Nephron progenitor cell (in vitro differentiated cells): ENCODE data around the gene AOPEP.

Experiments
- DNase-seq: peaks from one replicate; pipeline ENCODE4 v3.0.0; 2021
- H3K27ac Mint-ChIP-seq: 2 replicates; pipeline ENCODE4 v1.8.0; 2021; ENCODE audit warnings: mild to moderate bottlenecking, moderate library complexity, mixed read lengths
- H3K27me3 Mint-ChIP-seq: 2 replicates; pipeline ENCODE4 v1.8.0; 2021; ENCODE audit warnings: mild to moderate bottlenecking, low read depth, mixed read lengths; ENCODE audit not compliant: poor library complexity
- H3K36me3 Mint-ChIP-seq: 2 replicates; pipeline ENCODE4 v1.8.0; 2021; ENCODE audit warnings: low read depth, mixed read lengths
- H3K4me1 Mint-ChIP-seq: 2 replicates; pipeline ENCODE4 v1.8.0; 2021; ENCODE audit warnings: mixed read lengths
- H3K4me3 Mint-ChIP-seq: 2 replicates; pipeline ENCODE4 v1.8.0; 2021; ENCODE audit warnings: mild to moderate bottlenecking, moderate library complexity, mixed read lengths
- H3K9me3 Mint-ChIP-seq: 2 replicates; pipeline ENCODE4 v1.8.0; 2021; ENCODE audit warnings: mild to moderate bottlenecking, moderate library complexity, mixed read lengths
- CTCF ChIP-seq: fragments of 200-600 bp; sonication (generic); IDR thresholded peaks from 2 replicates; pipeline ENCODE4 v1.5.0; 2021; ENCODE audit warnings: antibody characterized with exemption

The AOPEP gene

DNA sequence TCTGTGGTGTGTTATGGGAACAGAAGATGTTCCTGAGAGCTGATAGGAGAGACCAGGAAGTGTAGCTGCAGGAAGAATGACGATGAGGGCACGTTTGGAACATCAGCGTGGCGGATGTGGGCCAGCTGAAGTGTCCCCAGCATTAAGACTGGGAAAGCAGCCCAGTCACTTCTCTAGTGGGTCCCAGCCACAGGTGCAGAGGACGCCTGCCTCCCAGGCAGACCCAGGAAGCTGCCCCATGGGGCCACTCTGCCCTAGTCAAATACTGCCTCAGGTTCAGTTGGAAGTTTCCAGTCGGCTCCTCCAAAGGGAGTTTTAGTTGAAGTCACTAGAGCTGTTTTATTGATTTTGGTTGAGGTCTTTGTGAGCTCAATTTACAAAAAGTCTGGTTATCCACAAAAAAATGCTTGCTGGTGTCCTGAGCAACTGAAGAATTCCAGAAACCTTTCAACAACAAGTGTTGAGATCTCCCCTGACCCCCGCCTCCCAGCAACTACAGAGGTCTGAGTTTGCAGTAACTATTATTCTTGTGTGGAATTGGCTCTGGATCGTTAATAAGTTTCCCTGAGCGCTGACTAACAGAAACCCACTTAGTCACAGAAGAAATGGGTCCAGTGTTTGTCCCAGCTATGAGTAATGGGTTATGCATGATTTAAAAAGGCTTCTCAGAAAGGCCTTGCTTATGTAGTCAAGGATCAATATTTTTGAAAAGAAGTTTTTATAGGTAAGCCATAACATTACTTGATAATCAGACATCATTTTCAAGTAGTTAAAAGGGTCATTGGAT lies 296.9 kb downstream of the AOPEP start:
- peaks cover 55% of the 10 kb centered on the region for H3K4me1 Mint-ChIP-seq
- H3K4me3 Mint-ChIP-seq, result no peak overlapping the region
- DNase-seq, result no peak
- no peak for TF ChIP-seq CTCF
- peak overlapping the region; percentile 10 for H3K27ac Mint-ChIP-seq
- no peaks in the 10 kb centered on the region for H3K9me3 Mint-ChIP-seq
- peaks cover 5% of the 10 kb centered on the region for H3K27me3 Mint-ChIP-seq
- H3K36me3 Mint-ChIP-seq, result peaks cover 38% of the 10 kb centered on the region

DNA sequence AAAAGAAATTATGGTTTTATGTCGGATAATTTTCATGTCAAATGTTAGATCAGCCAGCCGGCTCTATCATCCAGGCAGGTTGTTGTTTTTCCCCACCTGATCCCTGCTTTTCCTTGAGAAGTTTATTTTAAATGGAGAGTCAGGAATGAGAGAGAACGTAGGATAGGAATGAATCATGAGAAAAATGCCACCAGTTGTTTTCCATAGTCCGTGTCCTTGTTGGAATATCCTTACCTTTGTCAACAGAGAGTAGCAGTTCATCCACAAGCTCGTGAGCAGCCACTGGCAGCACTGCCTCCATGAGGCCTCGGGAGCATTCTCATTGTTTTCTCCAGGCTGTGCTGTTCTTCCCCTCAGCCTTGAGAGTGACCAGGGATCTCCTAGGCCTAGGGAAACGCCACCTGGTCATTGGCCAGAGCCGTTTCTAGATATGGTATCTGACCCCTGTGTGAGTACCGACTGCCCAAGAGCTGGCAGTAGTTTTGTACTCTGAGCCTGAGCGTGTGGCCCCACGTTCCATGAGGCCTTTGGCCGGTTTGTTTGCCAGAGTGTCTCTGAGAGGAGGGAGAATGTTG lies 297.7 kb downstream of the AOPEP start:
- Mint-ChIP-seq H3K4me1 (peaks cover 63% of the 10 kb centered on the region), H3K27me3 (peaks cover 5% of the 10 kb centered on the region)

DNA sequence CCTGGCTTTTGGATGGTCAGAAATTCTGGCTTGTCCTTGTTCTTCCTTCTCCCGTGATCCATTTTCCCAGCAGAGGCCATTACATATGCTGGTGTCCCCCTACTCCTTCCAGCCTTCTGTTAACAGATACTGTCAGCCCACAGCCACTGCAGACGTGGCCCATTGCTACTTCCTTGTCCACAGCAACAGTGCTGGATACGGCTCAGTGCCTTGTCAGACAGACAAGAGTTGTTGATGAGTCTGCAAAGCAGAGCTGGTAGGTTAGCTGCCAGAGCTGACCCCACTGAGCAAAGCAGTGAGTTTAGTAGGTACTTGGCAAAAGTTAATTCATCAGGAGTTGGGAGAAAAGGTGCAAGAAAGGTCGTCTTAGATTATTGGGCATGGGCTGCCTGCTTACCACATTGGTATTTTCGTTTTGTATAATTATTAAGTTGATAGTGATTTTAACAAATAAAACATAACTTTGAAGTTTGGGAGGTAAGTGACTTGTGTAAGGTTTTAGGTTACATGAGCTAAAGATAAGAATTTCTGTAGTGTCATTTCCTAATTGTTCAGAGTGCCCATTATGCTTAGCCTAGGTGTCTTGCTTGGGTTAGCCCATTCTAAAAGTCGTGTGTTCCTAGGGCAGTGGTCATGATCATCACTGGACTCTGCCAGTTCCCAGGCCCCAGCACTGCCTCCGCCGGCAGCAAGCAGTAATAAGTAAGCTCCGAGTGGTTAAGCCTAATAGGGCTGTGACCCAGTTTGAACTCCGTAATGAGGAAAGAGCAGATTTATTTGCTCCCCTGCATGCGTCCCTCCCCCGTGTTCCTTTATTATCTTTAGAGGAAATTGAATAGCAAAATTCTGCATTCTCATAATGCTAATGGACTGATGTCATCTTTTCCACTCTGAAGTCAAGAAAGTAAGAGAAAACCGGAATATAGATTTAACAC lies 299.0 kb downstream of the AOPEP start:
- H3K27me3 Mint-ChIP-seq, result peaks cover 5% of the 10 kb centered on the region
- H3K9me3 Mint-ChIP-seq, result no peaks in the 10 kb centered on the region
- peaks cover 22% of the 10 kb centered on the region for H3K36me3 Mint-ChIP-seq
- H3K27ac Mint-ChIP-seq, result peak overlapping the region; percentile 20
- H3K4me3 Mint-ChIP-seq, result peak overlapping the region; percentile 3
- DNase-seq, result peak; percentile 41
- H3K4me1 Mint-ChIP-seq, result peaks cover 76% of the 10 kb centered on the region
- TF ChIP-seq CTCF, result no peak

More for the DNA sequence above, 297.7 kb downstream of the AOPEP start:
- Mint-ChIP-seq H3K9me3 (no peaks in the 10 kb centered on the region), H3K4me3 (no peak overlapping the region), H3K36me3 (peaks cover 34% of the 10 kb centered on the region), H3K27ac (peak overlapping the region; percentile 47)
- DNase-seq, result no peak
- TF ChIP-seq CTCF, result no peak

DNA sequence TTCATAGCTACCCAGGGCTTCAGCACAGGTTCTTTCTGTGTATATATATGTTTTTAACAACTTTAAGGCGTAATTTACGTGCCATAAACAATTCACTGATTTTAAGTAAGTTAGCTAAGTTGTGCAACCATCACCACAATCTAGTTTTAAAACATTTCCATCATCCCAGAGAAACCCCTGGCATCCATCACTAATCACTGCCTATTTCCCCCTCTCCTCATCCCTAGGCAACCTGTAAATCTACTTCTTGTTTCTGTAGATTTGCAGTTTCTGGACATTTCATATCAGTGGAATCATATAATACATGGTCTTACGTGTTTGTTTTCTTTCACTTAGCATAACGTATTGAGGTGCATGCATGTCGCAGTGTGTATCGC lies 299.6 kb downstream of the AOPEP start:
- Mint-ChIP-seq H3K9me3 (no peaks in the 10 kb centered on the region), H3K4me1 (peaks cover 83% of the 10 kb centered on the region), H3K27ac (no peak overlapping the region), H3K27me3 (peaks cover 5% of the 10 kb centered on the region), H3K4me3 (no peak overlapping the region), H3K36me3 (peaks cover 20% of the 10 kb centered on the region)
- DNase-seq, result no peak
- TF ChIP-seq CTCF, result no peak

DNA sequence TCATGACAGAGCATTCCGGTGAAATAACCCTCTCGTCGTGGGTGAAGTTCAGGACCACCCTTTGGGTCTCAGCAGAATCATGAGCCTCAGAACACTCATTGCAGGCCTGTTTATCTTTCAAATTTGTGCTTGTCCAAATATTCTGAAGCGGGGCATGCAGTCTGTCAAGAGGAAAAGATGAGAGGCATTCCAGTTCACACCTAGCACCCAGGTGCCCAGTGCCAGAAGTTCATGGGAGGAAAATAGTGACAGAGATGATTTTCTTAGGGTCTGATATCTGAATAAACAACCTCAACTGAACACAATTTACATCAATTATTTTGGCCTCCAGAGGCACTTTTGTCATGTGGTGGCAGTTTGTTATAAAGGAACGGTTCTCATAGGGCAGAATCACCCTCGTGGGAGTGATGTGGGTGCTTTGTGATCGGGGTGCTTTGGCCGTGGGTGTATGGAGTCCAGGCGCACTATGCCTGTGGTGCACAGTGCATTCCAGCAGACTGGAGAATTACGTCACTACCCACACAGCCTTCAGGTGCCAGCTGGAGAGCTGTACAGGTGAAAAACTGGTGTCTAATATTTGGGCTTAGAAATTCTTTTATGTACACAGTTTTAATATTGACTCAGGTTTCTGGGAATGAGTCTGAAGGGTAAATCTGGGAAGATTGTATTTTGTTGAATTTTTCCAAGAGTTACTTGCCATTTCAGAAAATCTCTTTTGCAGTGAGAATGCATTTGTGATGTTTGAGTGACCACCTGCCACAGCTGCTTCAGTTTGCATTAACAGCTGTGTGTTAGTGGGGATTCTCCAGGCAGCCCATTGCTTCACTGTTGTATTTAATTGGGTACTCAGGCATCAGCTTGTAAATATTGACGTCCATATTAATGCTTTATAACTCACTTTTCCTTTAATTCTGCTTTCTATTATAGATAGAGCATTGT lies 301.7 kb downstream of the AOPEP start:
- no peaks in the 10 kb centered on the region for H3K9me3 Mint-ChIP-seq
- H3K27me3 Mint-ChIP-seq, result peaks cover 5% of the 10 kb centered on the region
- no peak for DNase-seq
- H3K27ac Mint-ChIP-seq, result no peak overlapping the region
- no peak for TF ChIP-seq CTCF
- H3K4me1 Mint-ChIP-seq, result peaks cover 86% of the 10 kb centered on the region
- H3K4me3 Mint-ChIP-seq, result no peak overlapping the region
- peaks cover 4% of the 10 kb centered on the region for H3K36me3 Mint-ChIP-seq
